Smooth muscle cell (in vitro differentiated cells): ENCODE measurements around the gene GNRHR. TPM values are rescaled to one million over a fixed set of nuclear protein-coding genes. Genes with fewer than 3 reads are reported as not detected.
A peak's percentile ranks its signal among the peaks of the same experiment; 100 is the strongest.
"Not testable (repeated sequence)": the region's sequence is repeated elsewhere in the genome, so short reads cannot be mapped to it uniquely, and the experiment has no call there.

ENCODE experiments used
- DNase-seq: peaks from one replicate; lab custom pipeline; 2025; ENCODE audit not compliant: unreplicated experiment; lab: John Stamatoyannopoulos, UW
- H2AFZ ChIP-seq: fragments of 200-600 bp; sonication (generic); 2 replicates; pipeline ENCODE4 v1.6.0; 2016; ENCODE audit warnings: antibody characterized with exemption, low read depth, mild to moderate bottlenecking
- H3F3A ChIP-seq: fragments of 200-600 bp; sonication (generic); 2 replicates; pipeline ENCODE4 v1.6.0; 2017; ENCODE audit warnings: antibody characterized with exemption, low read depth
- H3K27ac ChIP-seq: fragments of 200-600 bp; sonication (generic); 2 replicates; pipeline ENCODE4 v1.5.1; 2016; ENCODE audit warnings: low read depth, mild to moderate bottlenecking
- H3K27me3 ChIP-seq: fragments of 200-600 bp; sonication (generic); 2 replicates; pipeline ENCODE4 v1.6.1; 2016; ENCODE audit warnings: low read depth, mild to moderate bottlenecking
- H3K36me3 ChIP-seq: fragments of 200-600 bp; sonication (generic); 2 replicates; pipeline ENCODE4 v1.5.1; 2016; ENCODE audit warnings: low read depth
- H3K4me1 ChIP-seq: fragments of 200-600 bp; sonication (generic); 2 replicates; pipeline ENCODE4 v1.5.1; 2016; ENCODE audit warnings: low read depth
- H3K4me2 ChIP-seq: fragments of 200-600 bp; sonication (generic); 2 replicates; pipeline ENCODE4 v1.6.0; 2016; ENCODE audit warnings: mild to moderate bottlenecking
- H3K4me3 ChIP-seq: fragments of 200-600 bp; sonication (generic); 2 replicates; pipeline ENCODE4 v1.5.1; 2016; ENCODE audit warnings: mild to moderate bottlenecking
- H3K79me2 ChIP-seq: fragments of 200-600 bp; sonication (generic); 2 replicates; pipeline ENCODE4 v1.6.0; 2016; ENCODE audit warnings: low read depth, mild to moderate bottlenecking
- H3K9ac ChIP-seq: fragments of 200-600 bp; sonication (generic); 2 replicates; pipeline ENCODE4 v1.6.0; 2016; ENCODE audit warnings: low read depth
- H3K9me3 ChIP-seq: fragments of 200-600 bp; sonication (generic); replicated peaks from 2 replicates; pipeline ENCODE4 v1.5.1; 2016; ENCODE audit warnings: low read depth
- H4K20me1 ChIP-seq: fragments of 200-600 bp; sonication (generic); 2 replicates; pipeline ENCODE4 v1.6.0; 2016; ENCODE audit warnings: low read depth
- CTCF ChIP-seq: fragments of 200-600 bp; sonication (generic); IDR thresholded peaks from 2 replicates; pipeline ENCODE4 v1.5.1; 2017; ENCODE audit warnings: borderline replicate concordance, mild to moderate bottlenecking, antibody characterized with exemption; ENCODE audit not compliant: insufficient read depth, poor library complexity, severe bottlenecking
- WGBS: methylation state at CpG from one replicate; pipeline ENCODE4 v1.1.7; 2016; ENCODE audit warnings: low lambda C conversion rate; 5-methylcytosine and 5-hydroxymethylcytosine counted together
- polyA plus RNA-seq: library from polyadenylated mRNA; unstranded; fragments of >200 nt; fragmentation: Nextera tagmentation; extraction: Ambion mirVana; gene quantifications from 2 replicates; pipeline ENCODE4 v1.2.1, GENCODE V29; 2016
- total RNA-seq: library from RNA; depleted of rRNA; stranded (reverse); fragments of >200 nt; gene quantifications from 2 replicates; pipeline ENCODE4 v1.2.3, GENCODE V29; 2014

The GNRHR gene
- total and polyA plus RNA-seq, 2 experiments from 2014 or later: 0.27 TPM; not detected in 1

- no peak for TF ChIP-seq CTCF
- Histone ChIP-seq H2AFZ (peak overlapping the region; percentile 89), H3K36me3 (no peaks in the 10 kb centered on the region), H3K9me3 (no peaks in the 10 kb centered on the region), H3K4me1 (peaks cover 15% of the 10 kb centered on the region), H3K4me2 (peak overlapping the region; percentile 67), H3K27ac (peak overlapping the region; percentile 83), H3K4me3 (no peak overlapping the region), H3K9ac (peak overlapping the region; percentile 43), H3K79me2 (peaks cover 13% of the 10 kb centered on the region), H3F3A (peaks cover 15% of the 10 kb centered on the region), H4K20me1 (no peaks in the 10 kb centered on the region), H3K27me3 (no peaks in the 10 kb centered on the region)
- no peak for DNase-seq
- WGBS: 29% methylated on average over 12 of the region's 12 CpGs
Observed at GRCh38 chr4:67713529-67714247, 40.5 kb downstream of the GNRHR start.

- Histone ChIP-seq H3K36me3 (no peaks in the 10 kb centered on the region), H3K4me1 (peaks cover 15% of the 10 kb centered on the region), H3K79me2 (peaks cover 21% of the 10 kb centered on the region), H3K4me3 (no peak overlapping the region), H3K9ac (peak overlapping the region; percentile 43), H3K27ac (peak overlapping the region; percentile 83), H4K20me1 (no peaks in the 10 kb centered on the region), H3K9me3 (no peaks in the 10 kb centered on the region), H3K4me2 (peak overlapping the region; percentile 67), H3F3A (peaks cover 15% of the 10 kb centered on the region), H3K27me3 (no peaks in the 10 kb centered on the region), H2AFZ (peak overlapping the region; percentile 89)
- DNase-seq: no peak
- TF ChIP-seq CTCF: no peak
- WGBS: 63% methylated on average over 7 of the region's 7 CpGs
Observed at GRCh38 chr4:67712650-67713528, 41.3 kb downstream of the GNRHR start.

- no peak overlapping the region for H2AFZ ChIP-seq
Observed at GRCh38 chr4:67712000-67712625, 42.1 kb downstream of the GNRHR start.

GRCh38 chr4:67706682-67707081, 47.5 kb downstream of the GNRHR start:
- not testable (repeated sequence) for DNase-seq, H3K9ac ChIP-seq, H3K27me3 ChIP-seq, H3K4me3 ChIP-seq, H2AFZ ChIP-seq, H3F3A ChIP-seq, H3K9me3 ChIP-seq, H3K4me1 ChIP-seq, H4K20me1 ChIP-seq, H3K36me3 ChIP-seq, H3K27ac ChIP-seq, H3K4me2 ChIP-seq
- WGBS: 100% methylated on average over 3 of the region's 3 CpGs
- peaks cover 58% of the 10 kb centered on the region for H3K79me2 ChIP-seq

More at GRCh38 chr4:67712000-67712625, 42.1 kb downstream of the GNRHR start:
- peaks cover 15% of the 10 kb centered on the region for H3F3A ChIP-seq
- H3K4me2 ChIP-seq: no peak overlapping the region
- no peaks in the 10 kb centered on the region for H4K20me1 ChIP-seq
- no peak overlapping the region for H3K9ac ChIP-seq
- H3K27me3 ChIP-seq: no peaks in the 10 kb centered on the region
- no peak overlapping the region for H3K27ac ChIP-seq
- no peak for TF ChIP-seq CTCF
- H3K36me3 ChIP-seq: no peaks in the 10 kb centered on the region
- WGBS: 84% methylated on average over 3 of the region's 3 CpGs
- DNase-seq: no peak
- no peak overlapping the region for H3K4me3 ChIP-seq
- peaks cover 27% of the 10 kb centered on the region for H3K79me2 ChIP-seq
- peaks cover 15% of the 10 kb centered on the region for H3K4me1 ChIP-seq
- H3K9me3 ChIP-seq: no peaks in the 10 kb centered on the region
